BJ (cell line): ENCODE results near the gene SCRN2. TPM values are rescaled to one million over a fixed set of nuclear protein-coding genes. Genes with fewer than 3 reads are reported as not detected.

Experiments
- CTCF ChIA-PET: fragments of 350-600 bp; formaldehyde crosslinking; extraction: SDS; loops from one replicate; lab custom pipeline; 2021; ENCODE audit warnings: antibody characterized with exemption, inconsistent platforms; lab: Yijun Ruan, JAX
- POLR2A ChIA-PET: fragments of 300-600 bp; sonication (Branson Sonifier 250); formaldehyde crosslinking; extraction: SDS; loops from one replicate; lab custom pipeline; 2021; ENCODE audit warnings: antibody characterized with exemption; lab: Charles Lee
- DNase-seq: peaks from one replicate; pipeline ENCODE4 v3.0.0-alpha.2; 2011; ENCODE audit warnings: low read depth
- H3K27me3 ChIP-seq: 2 replicates; pipeline ENCODE4 v1.6.0; 2011; ENCODE audit warnings: low read length; ENCODE audit not compliant: control insufficient read depth, insufficient read depth
- H3K36me3 ChIP-seq: 2 replicates; pipeline ENCODE4 v1.5.1; 2011; ENCODE audit warnings: low read length; ENCODE audit not compliant: control insufficient read depth, insufficient read depth
- H3K4me3 ChIP-seq: 2 replicates; pipeline ENCODE4 v1.5.1; 2011; ENCODE audit warnings: low read depth, mild to moderate bottlenecking, control low read depth, low read length
- CTCF ChIP-seq: IDR thresholded peaks from 2 replicates; pipeline ENCODE4 v1.5.1; 2011; ENCODE audit warnings: low read depth, mild to moderate bottlenecking, control low read depth, inconsistent platforms, low read length, moderate library complexity; ENCODE audit not compliant: insufficient read depth
- polyA plus RNA-seq: library from polyadenylated mRNA; depleted of rRNA; stranded (reverse); fragments of >200 nt; gene quantifications from 2 replicates; pipeline ENCODE4 v1.2.3, GENCODE V29; 2011

The SCRN2 gene
- polyA plus RNA-seq, 1 experiment, result 41.1 TPM

GRCh38 chr17:47806026-47806912 lies 34.8 kb downstream of the SCRN2 start:
- DNase-seq, result no peak
- CTCF ChIA-PET, result interaction anchor here (0.6 to 2.3 kb wide), 2 partner anchors 10 to 16 kb away, joined by 3 to 6 read pairs; no protein-coding TSS in a partner anchor

GRCh38 chr17:47804461-47804860 lies 36.6 kb downstream of the SCRN2 start:
- no peak for DNase-seq
- H3K4me3 ChIP-seq, result no peak overlapping the region
- peaks cover 16% of the 10 kb centered on the region for H3K36me3 ChIP-seq
- CTCF ChIA-PET, result interaction anchor here (1.2 to 4.1 kb wide), 3 partner anchors 11 to 17 kb away, joined by 3 to 23 read pairs (median 6); partner anchors contain the start of gene OSBPL7
- no peak for TF ChIP-seq CTCF
- POLR2A ChIA-PET, result no interaction called here
- peaks cover 15% of the 10 kb centered on the region for H3K27me3 ChIP-seq

More at GRCh38 chr17:47806026-47806912, 34.8 kb downstream of the SCRN2 start:
- Histone ChIP-seq H3K27me3 (peaks cover 10% of the 10 kb centered on the region), H3K36me3 (peaks cover 17% of the 10 kb centered on the region), H3K4me3 (no peak overlapping the region)
- POLR2A ChIA-PET, result no interaction called here
- no peak for TF ChIP-seq CTCF

- TF ChIP-seq CTCF, result no peak
- H3K4me3 ChIP-seq, result no peak overlapping the region
- H3K36me3 ChIP-seq, result peaks cover 10% of the 10 kb centered on the region
- H3K27me3 ChIP-seq, result peaks cover 15% of the 10 kb centered on the region
- ChIA-PET CTCF (interaction anchor here (4.1 kb wide), 1 partner anchor 11 kb away, joined by 23 read pairs; no protein-coding TSS in a partner anchor), POLR2A (no interaction called here)
- DNase-seq, result no peak
These were observed 37.3 kb downstream of the SCRN2 start for GRCh38 chr17:47803751-47804150.

- CTCF ChIA-PET, result interaction anchor here (1.0 to 4.1 kb wide), 3 partner anchors 10 to 64 kb away, joined by 4 to 23 read pairs (median 6); partner anchors contain the start of gene OSBPL7
- DNase-seq, result no peak
- POLR2A ChIA-PET, result no interaction called here
- Histone ChIP-seq H3K27me3 (peaks cover 15% of the 10 kb centered on the region), H3K4me3 (no peak overlapping the region), H3K36me3 (peaks cover 5% of the 10 kb centered on the region)
- no peak for TF ChIP-seq CTCF
These were observed 37.9 kb downstream of the SCRN2 start for GRCh38 chr17:47803201-47803600.

- Histone ChIP-seq H3K4me3 (no peak overlapping the region), H3K27me3 (peaks cover 15% of the 10 kb centered on the region), H3K36me3 (no peaks in the 10 kb centered on the region)
- ChIA-PET CTCF (interaction anchor here (0.6 to 4.1 kb wide), 11 partner anchors 9 to 136 kb away, joined by 3 to 23 read pairs (median 5); partner anchors contain the start of gene OSBPL7), POLR2A (no interaction called here)
- no peak for DNase-seq
- TF ChIP-seq CTCF, result peak; percentile 73
These were observed 38.6 kb downstream of the SCRN2 start for GRCh38 chr17:47802341-47803022.
